ENCODE data around the gene LSAMP.
A peak's percentile ranks its signal among the peaks of the same experiment; 100 is the strongest.
"Not testable (repeated sequence)": the region's sequence is repeated elsewhere in the genome, so short reads cannot be mapped to it uniquely, and the experiment has no call there.

The LSAMP gene

DNA sequence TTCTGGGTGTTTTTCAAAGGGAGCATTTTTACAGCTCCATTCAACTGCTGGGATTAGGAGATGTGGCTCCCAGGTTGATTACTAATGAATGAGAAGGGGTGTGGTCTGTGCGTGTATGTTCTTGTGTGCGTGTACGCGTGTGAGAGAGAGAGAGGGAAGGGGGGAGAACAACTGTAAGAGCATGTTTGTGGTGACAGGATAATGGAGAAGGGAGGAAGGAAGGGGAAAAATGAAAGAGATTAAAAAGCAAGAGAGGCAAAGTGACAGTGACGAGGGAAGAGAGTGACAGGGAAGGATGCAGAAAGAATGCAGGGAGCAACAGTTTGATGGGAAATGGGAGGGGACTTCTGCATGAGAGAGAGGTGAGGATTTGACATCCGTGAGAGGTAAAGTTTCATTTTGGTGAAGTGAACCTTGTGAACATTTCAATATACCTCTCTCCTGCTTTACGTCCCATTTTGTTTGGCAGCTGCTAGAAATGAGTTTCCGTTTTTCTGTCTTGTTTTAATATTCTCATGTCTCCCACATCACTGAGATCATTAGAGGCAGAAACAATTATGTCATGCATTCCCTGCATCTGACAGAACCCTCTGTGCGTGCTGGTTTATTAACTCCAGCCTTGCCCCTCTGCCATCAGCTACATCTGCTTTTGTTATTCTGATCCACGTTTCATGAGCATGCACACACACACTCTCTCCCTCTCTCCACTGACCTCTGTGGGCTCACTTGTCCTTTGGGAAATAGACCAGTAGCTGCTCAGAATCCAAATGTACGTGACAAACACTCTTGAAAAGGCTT lies 660.3 kb downstream of the LSAMP start:
- no peak for DNase-seq

DNA sequence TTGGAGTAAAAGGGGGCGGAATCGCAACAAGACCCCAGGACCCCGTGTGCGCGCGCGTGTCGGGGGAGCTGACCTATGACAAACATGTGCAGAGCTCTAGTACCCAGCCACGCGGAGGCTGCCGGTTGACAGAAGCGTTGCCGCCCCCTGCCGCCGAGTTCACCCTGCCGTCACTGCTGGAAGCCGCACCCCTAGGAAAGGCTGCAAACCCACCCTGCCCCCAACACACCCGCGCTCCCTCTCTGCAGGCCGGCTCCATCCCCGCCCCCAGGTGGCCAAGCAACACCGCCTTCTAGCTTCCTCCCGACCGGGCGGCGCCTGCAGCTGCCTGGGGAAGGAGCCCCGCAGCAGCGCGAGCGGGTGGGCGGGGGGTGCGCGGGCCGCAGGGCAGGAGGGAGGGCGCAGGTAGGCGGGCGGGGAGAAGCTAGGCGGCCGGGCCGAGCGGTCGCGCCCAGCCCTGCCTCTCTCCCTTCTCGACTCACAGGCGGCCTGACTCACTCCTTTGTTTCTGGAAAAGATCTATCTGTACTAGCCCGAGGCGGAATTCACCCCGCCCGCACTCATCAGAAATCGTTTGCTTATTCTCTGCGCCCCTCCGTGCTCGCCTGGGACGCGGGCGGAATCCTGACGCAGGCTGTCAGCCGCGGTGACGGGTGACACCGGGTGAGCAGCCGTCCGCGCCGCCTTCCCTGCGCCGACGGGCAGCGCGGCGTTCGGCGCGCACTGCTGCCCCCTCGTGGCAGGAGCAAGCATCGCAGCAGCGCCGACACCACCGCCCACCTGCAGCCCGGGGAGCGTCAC lies 661.1 kb downstream of the LSAMP start:
- peak; percentile 90 for DNase-seq

DNA sequence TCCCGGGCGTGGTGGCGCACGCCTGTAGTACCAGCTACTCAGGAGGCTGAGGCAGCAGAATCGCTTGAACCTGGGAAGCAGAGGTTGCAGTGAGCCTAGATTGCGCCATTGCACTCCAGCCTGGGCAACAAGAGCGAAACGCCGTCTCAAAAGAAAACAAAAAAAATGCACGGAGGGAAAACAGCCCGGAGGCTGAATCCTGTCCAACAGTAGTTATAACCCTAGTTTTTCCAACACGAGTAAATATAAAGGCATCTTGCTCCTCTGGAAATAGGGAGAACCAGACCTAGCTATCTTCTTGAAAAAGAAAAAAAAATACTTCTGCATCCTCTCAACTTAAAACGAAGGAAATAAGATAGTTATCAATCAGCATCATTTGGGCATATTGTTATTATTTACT lies 661.9 kb downstream of the LSAMP start:
- DNase-seq: not testable (repeated sequence)

DNA sequence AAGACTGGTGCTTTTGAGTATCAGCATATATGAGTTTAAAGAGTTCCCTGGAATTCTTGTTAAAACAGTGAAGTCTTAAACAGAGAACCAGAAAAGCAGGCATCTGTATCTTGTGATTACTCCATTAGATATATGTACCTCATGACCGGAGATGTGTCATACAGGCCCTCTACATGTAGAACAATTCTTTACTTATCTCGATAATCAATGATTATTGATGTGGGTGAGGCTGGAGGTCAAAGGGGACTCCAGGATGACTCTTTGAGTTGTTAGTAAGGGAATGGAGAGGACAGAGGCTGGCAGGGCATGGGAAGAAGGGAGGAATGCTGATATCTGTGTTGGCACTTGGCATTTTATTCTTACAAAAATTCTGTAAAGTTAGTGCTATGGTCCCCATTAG lies 666.3 kb downstream of the LSAMP start:
- DNase-seq: no peak

DNA sequence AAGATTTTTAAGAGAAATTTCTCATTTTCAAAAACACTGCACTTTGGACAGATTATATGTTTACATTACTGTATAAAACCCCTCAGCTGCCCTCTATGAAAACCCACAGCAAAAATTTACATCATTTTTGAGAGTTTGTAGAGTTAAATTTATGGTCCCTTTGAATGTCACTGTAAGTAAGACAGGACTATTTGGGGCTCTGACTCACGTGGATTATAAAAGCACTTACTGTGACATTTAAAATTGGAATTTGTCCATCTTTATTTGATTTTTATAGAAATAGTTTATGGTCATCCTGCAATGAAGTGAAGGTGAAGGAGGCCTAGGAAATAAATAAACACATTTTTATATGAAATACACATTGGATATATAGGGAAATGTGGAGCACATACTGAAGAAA lies 672.3 kb downstream of the LSAMP start:
- no peak for DNase-seq

DNA sequence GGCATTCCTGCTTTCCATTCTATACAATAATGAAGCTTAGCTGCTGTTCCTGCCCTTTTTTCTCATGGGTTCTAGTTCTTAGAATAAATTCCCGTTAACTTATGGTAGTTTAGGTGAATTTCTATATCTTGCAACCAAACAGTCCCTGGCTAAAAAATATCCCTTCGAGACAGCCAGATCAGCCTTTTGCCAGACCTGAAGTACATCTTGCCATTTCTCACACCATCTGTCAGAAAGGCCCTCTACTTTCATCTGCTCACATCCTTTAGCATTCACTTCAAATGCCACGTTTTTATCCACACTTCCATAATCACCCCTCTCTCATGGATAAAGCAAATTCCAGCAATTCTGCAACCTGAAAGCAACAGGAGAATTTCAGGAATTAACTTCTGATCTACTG lies 676.6 kb downstream of the LSAMP start:
- DNase-seq: no peak

DNA sequence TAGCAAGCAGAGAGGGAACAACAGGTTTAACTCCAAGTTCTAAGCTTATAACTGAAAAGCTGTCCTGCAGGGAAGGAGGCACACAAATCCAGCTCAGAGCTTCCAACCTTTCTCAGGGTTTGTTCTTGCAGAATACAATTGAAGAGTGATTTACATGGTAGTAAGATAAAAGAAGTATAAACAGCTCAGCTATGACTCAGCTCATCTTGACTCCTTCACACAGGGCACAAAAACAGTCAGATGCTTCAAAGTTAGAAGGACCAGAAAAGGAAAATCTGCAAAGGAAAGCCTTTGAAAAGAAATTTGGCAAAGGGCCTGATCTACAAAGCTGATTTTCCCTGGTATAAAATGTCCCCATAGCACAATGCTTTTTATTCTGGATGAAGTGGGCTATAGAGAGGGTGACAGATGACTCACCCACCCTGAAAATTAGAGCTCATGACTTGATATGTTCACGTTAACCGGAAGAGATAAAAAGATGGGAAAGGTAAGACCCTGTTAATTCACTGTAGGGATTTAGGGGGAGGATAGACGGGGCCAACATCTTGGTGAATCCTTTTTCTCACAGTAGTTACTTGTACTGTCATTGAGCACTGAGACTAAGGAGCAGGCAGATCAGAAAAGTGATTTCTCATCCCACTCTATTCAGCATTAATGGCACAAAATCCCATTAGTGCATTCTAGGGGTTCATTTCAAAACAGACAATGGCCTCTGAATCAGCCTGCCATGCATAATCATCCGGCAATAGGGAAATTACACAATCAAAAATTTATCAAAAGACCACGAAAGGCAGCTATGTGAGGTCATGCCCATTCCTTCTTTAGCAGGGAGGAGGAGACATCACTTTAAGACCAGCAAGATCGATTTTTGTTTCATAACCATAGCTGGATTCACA lies 678.5 kb downstream of the LSAMP start:
- DNase-seq: no peak

DNA sequence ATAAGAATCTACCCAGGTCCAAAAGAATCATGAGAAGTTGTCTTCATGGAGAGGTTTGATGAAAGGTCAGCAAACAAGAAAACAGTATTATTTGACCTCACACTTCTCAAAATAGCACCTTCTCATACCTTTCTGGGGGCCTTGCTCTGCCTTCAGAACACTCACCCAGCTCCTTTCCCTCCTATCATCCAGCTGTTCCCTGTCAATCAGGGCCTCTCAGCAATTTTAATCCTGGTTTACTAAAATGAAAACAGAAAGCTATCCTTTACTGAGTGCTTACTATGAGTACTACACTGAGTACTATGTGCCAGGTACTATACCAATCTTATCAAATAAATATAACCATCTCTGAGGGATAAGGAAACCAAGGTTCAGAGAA lies 683.4 kb downstream of the LSAMP start:
- no peak for DNase-seq

DNA sequence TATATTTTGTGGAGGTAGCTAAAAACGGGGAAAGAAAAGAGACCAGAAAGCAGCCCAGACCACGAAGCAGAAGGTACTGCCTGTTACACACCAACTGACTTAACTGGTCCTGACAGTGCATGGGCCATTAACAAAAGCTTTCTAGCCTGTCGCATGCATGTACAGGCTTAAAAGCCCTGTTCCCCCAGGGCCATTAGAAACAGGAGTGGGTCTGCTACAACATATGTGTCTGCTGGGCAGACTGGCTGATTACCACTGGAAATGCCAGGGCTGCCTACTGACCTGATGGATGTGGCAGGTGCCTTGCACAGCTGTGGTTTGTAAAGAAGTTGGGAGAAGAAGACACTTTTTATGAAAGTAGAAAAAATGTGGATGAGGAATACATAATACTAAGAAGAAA lies 684.6 kb downstream of the LSAMP start:
- DNase-seq: no peak

DNA sequence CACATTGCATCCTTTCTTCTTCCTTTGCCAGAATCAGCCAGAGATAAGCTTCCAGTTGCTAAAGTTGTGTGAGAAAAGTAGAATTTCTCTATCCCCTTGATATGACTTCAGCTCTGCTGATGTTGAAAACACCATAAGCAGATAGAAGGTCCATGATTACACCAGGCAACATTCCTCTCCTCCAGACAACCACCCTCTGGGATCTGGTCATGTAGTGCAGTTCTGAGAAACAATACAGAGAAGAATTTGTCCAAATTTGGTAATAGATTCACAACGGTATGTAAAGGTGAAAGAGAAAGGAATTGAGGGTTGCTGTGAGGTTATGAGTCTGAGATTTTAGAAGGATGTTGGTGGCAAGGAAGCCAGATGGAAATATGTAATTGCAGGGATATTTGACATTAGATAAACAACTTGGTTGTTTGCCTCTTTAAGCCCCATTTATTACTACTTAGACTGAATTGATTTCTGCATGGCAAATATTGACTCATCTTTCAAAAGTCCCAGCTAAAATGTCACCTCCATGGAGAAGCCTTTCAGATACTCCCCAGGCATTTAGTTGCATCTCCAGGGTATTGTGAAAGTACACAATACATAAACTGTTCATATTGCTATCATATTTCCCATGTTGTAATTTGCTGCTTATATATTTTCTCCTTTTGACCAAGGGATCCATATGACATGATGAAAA lies 687.1 kb downstream of the LSAMP start:
- no peak for DNase-seq

DNA sequence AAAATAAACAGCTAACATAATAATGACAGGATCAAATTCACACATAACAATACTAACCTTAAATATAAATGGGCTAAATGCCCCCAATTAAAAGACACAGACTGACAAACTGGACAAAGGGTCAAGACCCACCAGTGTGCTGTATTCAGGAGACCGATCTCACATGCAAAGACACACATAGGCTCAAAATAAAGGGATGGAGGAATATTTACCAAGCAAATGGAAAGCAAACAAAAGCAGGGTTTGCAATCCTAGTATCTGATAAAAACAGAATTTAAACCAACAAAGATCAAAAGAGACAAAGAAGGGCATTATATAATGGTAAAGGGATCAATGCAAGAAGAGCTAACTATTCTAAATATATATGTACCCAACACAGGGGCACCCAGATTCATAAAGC lies 692.3 kb downstream of the LSAMP start:
- not testable (repeated sequence) for DNase-seq

All from CD4-positive, alpha-beta T cell treated with Interleukin-10 for 1 hour (primary cell).